CD4-positive, alpha-beta T cell treated with Interleukin-10 for 1 hour (primary cell): ENCODE data around the gene CLEC16A.

Source experiments
- DNase-seq: peaks from one replicate; pipeline ENCODE4 v3.0.0-alpha.2; 2020

The CLEC16A gene

GRCh38 chr16:11128211-11129141 lies 184.1 kb downstream of the CLEC16A start:
- peak; percentile 4 for DNase-seq

GRCh38 chr16:11129378-11129781 lies 185.0 kb downstream of the CLEC16A start:
- DNase-seq = no peak

DNA sequence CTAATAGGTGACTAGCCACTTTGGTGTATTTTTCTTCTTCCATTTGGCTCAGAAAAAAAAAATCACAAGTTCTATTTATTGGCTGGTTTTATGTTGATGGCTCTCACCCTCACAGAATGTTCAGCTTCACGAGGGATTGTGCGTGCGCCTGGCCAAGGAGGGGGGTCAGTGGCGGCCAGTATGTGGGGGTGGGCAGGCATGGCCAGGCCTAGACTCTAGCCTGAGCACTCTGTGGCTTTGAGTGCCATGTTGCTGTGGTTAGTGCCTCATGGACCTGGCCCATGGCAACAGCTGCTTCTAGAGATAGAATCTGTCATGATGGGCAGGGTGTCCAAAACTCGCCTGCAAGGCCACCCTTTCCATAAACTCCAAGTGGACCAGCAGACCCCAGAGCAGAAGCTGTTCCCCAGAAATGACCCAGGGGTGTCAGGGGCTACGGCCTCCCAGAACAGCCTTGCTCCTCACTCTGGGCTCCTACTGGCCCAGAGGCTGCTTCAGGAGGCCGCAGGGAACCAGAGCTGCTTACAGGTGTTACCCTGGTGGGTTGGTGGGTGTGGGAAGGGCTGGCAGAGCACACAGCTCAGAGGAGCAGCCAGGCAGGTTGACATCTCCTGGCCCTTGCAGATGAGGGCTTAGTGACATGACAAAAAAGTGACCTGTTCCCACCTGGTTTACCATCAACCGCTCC lies 186.8 kb downstream of the CLEC16A start:
- no peak for DNase-seq

- DNase-seq = no peak
These were observed 187.3 kb downstream of the CLEC16A start for GRCh38 chr16:11131706-11132105.

GRCh38 chr16:11133344-11133943 lies 189.1 kb downstream of the CLEC16A start:
- no peak for DNase-seq

GRCh38 chr16:11134722-11135463 lies 190.5 kb downstream of the CLEC16A start:
- DNase-seq = no peak

- no peak for DNase-seq
These were observed 191.2 kb downstream of the CLEC16A start for GRCh38 chr16:11135464-11135973.

DNA sequence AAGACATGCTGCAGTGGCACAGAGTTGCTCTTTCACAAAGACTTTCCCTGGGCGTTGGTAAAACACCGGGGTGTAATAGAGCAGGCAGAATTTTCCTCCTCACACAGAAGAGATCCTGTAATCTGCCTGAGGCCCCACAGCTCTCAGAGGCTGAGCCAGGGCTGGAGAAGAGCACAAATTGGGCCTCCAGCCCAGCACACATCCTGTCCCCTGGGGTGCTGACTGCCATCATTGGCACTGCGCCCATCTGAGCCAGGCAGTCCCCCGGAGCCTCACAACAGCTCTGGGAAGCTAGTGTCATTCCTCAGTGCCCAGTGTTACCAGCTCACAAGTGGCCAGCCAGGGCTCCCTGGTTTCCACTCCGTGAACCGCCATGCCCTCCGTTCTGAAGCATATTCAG lies 192.2 kb downstream of the CLEC16A start:
- no peak for DNase-seq

GRCh38 chr16:11138022-11138768 lies 193.8 kb downstream of the CLEC16A start:
- no peak for DNase-seq

DNA sequence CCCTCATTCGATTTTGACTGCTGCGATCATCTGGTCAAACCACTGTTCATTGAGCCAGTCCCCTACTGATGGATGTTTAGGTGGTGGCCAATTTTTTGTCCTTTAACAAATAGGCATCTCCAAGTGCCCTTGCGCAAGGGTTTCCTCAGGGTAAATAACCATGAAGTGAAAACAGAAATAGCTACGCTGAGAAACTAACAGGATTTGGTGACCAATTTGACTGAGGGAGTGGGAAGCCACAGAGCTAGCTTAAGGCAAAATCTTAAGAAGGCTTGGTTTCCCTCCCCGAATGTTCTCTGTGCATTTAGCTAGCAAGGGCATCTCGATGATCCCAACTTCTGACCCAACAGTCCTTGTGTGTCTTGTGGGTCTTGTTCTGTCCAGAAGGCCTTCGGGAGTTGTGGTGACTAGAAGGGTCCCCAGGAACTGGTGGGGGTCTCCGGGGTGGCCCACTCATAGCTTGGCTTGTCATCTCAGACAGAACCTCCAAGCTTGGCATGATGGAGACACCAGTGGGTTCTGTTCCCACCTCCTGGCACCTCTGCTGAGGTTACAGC lies 194.5 kb downstream of the CLEC16A start:
- DNase-seq = no peak

DNA sequence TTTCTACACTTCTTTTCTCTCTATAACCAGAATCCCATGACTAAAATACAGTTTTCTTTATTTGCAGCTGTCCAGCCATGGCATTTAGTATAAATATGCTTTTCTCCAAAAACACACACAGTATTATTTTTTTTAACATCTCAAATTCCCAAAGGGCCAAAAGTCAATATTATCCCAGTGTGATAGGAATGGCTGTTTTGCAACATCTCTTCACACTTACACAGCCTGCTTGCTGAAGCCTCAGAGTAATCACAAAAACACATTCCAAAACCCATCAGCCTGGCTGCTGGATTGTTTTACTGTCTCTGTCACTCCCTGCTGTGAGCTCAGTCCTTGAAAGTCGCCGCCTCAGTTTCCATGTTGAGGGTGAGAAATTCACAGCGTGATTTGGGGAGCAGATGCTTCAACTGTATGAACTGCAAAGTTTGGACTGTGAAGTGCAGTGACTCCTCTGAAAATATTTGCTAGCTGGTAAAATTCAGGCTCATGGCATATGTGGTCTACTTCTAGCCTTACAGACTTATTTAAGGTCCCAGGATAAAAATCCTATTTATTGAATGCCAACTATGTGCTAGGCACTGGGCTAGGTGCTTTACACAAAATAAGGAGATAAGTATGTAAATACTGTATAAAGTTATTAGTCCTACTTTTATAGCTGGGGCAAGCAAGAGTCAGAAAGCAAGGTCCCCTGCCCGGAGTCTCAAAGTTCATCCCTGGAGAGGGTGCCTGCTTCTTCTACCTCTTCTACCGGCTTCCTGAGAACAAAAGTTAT lies 195.1 kb downstream of the CLEC16A start:
- DNase-seq = no peak

DNA sequence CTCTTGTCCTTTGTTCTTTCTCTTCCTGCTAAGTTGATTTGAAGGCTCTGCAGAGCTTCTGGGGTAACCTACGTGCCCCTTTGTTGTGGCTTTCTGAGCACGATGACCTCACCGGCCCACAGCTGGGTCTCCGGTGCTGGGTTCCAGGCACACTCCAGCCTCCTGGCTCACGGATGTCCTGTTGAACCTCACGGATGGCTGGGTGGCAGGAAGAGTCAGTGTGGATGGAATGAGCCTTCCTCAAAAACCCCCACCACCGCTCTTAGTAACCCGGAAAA lies 195.7 kb downstream of the CLEC16A start:
- peak; percentile 28 for DNase-seq

- DNase-seq = no peak
These were observed 196.1 kb downstream of the CLEC16A start for GRCh38 chr16:11140466-11140865.

- no peak for DNase-seq
These were observed 196.5 kb downstream of the CLEC16A start for GRCh38 chr16:11140867-11141266.

GRCh38 chr16:11141409-11142260 lies 197.3 kb downstream of the CLEC16A start:
- no peak for DNase-seq

- DNase-seq = no peak
These were observed 197.9 kb downstream of the CLEC16A start for GRCh38 chr16:11142261-11142630.

- no peak for DNase-seq
These were observed 198.6 kb downstream of the CLEC16A start for GRCh38 chr16:11142951-11143350.

GRCh38 chr16:11143372-11144035 lies 199.1 kb downstream of the CLEC16A start:
- DNase-seq = no peak

- no peak for DNase-seq
These were observed 199.8 kb downstream of the CLEC16A start for GRCh38 chr16:11144122-11144521.
